Superior temporal gyrus (tissue), 1 donor: Measurements from ENCODE around the gene MRPL48.
"Not testable (repeated sequence)": the region's sequence is repeated elsewhere in the genome, so short reads cannot be mapped to it uniquely, and the experiment has no call there.

ENCODE experiments used
- DNase-seq: peaks from one replicate; pipeline ENCODE4 v3.0.0-alpha.2; 2016; ENCODE audit errors: extremely low spot score

MRPL48 gene

DNA sequence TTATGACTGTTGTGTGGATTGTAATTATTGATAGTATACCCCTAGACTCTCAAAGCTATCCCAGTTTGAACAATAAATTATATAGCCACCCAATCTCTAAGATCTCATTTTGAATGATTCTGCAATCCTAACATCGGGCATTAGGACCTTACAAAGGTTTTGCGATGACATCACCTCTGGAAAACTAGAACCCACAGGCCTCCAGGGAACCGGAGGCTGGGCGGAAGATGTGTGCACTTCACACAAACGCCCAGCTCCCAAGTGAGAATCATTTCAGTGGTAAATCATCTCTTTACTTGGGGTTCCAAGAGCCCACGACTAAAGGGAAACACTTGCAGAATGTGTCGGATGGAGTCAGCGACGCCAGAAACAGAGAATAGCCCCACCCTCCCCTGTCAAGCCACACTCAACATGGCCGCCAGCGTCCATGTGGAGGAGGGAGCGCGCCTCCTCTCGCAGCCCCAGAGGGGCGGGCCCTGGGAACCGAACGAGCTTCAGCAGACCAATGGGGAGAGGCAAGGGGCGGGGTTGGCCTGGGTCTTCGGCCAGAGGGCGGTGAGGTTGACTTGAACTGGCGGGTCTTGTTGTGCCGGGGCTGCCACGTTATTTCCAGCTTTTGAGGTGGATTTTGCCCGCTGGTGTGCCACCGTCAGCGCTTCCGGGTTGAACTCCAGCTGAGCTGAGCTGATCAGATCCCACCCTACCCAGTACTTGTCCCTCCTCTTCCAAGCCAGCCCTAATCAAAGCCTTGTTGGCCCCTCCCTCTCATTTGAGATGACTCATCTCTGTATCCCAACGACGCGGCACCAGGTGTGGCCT, 8.4 kb upstream of the MRPL48 start:
- DNase-seq, result peak; percentile 98

DNA sequence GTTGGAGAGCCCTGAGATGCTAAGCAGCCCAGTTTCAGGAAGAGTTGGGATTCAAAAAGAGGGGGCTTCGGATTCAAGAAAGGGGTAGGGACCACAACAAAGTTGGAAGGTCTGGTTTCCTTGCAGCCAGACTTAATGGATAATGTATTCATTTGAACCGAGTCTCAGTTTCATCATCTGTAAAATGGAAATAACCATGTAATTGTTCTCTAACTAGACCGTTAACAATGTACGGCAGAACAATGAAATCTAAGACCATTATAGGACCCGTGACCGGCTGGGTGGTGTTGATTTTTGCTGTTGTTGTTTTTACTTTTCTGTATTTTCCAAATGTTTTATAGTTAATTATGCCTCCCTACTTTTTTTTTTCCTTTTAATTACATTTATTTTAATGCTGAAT, 6.4 kb upstream of the MRPL48 start:
- no peak for DNase-seq

DNA sequence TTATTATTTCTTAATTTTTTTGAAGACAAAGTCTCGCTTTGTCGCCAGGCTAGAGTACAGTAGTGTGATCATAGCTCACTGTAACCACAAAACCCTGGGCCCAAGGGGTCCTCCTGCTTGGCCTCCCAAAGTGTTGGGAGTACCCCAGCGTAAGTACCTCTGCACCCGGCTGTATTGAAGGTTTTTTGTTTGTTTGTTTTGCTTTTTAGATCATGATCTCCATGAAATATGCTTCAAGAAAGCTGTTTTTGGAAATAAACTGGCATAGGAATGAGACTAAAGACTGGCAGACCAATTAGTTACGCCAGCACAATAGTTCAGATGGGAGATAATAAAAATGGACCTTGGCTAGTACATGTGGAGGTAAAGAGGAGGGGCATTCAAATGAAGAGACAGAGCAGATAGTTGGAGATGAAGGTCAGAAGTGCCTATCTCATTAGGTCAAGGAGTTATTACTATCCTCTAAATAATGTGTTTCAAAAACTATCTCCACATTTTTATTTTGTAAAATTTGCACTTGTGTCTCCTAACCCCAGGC, 4.1 kb upstream of the MRPL48 start:
- no peak for DNase-seq

DNA sequence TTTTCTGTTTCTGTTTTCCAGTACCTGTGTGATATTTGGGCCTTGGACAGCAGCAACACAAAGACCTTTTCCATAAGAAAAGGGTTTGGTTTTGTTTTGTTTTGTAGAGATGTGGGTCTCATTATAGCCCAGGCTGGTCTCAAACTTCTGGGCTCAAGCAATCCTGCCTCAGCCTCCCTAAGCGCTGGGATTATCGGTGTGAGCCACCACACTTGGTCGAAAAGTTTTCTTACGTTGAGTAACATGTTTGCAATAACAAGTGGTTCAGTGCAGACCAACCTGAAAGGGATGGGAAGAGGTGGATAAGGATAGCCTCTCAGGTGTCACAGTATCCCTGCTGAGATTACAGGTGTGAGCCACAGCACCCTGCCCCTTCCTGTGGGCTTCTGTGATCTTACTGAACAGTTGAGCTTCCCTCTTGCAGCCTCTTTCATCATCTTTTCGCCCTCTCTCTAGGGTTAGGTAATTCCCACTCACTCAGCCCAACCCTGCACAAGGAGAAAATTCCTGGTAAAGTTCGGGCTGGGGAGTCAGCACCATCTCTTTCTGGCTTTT, 3.5 kb upstream of the MRPL48 start:
- no peak for DNase-seq

DNA sequence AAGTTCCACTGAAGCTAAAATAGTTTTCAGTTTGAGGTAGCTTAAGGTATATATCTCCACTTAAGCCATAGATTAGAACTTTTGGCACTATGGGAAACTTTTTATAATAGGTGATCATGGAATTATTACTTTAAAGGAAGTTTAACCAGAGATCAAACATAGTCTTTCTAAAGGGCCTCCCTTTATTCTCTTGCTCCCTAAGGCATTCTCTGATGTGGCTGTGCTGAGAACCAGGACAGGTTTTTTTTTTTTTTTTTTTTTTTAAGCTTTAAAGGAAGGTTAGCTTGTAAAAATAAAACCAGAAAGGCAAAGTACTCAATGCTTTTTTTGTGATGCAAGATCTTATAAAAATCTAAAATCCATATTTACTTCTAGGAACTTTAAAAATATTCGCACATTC, 2.9 kb upstream of the MRPL48 start:
- no peak for DNase-seq

DNA sequence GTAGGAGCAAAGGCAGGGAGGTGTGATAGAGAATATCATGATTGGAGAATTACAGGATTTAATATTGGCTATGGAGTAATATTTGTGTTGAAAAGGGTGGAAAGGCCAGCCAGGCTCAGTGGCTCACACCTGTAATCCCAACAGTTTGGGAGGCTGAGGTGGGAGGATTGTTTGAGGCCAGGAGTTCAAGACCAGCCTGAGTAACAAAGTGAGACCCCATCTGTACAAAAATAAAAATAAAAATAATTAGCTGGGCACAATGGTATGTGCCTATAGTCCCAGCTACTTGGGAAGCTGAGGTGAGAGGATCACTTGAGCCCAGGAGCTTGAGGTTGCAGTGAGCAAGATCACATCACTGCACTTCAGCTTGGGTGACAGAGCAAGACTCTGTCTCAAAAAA, 2.2 kb upstream of the MRPL48 start:
- DNase-seq, result not testable (repeated sequence)

DNA sequence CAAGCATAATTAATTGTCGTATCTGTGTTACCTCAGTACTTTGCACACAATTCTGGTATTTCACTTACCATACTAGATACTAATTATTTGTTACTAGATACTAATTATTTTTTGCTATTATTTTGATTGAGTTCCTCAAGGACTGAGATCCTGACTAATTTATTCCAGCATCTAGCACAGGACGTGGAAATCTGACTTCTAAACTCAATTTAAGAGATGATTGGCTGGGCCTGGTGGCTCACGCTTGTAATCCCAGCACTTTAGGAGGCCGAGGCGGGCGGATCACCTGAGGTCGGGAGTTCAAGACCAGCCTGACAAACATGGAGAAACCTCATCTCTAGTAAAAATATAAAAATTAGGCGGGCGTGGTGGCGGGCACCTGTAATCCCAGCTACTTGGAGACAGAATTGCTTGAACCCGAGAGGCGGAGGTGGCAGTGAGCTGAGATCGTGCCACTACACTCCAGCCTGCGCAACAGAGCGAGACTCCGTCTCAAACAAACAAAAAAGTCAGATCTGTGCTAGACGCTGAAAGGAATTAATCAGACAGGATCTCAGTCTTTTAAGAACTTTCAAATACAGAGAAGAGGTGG, 527 bp upstream of the MRPL48 start:
- no peak for DNase-seq

DNA sequence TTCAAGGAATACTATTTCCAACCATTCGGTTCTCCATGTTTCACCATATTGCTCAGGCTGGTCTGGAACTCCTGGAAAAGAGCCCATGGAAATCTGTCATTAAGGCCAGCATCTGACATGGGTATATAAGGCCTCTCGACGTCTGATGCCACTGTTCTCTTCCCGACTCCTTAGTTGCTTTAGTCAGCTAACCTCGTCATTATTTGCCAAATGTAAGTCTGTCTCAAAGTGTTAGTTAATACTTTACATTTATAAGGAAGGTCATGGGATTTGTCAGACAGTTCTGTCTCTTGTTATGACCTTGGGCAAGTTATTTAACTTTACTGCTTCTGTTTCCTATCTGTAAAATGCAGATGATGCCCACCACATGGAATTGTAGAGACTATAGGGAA, 1.6 kb downstream of the MRPL48 start:
- DNase-seq, result no peak

DNA sequence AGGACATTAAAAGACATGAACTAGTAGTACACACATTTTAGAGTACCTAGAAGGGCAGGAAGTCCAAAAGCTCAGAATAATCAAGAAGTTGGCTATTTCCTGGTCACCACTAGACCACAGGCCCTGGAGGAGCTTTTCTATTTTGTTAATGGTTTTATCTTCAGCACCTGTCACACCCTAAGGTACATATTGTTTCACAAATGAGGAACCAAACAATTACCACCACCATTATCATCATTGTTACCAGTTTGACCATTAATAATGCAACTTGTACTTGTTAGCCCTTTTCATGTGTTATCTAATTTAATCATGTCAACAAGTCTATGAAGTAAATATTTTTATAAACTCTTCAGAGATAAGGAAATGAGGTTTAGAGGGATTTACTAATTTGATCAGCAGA, 4.9 kb downstream of the MRPL48 start:
- DNase-seq, result no peak

DNA sequence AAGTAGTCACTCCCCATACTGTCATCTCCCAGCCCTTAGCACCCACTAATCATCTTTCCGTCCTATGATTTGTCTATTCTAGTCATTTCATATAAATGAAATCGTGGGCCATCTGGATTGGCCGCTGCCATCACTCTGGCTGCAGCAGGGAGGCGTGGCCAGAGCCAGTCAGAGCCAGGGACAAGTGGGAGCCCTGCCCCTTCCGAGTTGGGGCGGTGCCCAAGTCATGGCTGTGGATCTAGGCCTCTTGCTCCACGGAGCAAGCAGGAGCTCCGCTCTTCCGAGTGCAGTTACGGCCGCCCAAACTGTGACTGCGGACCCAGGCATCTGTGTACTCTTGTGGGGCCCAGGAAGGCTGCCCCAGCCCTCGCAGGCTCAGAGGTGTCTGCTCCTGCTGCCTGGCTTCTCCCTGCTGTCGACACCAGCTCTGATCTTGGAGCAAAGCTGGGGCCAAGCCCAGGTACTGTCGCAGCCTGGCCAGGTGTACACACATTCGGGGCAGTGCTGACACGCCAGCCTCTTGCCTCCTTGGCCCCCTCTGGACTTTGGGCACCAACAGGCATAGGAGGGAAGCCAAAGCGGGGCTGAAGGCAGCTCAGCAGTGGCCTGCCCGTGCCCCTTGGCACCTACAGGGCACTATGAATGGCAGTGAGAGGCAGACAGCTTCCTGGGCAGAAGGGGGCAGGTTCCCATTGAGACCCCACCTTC, 8.4 kb downstream of the MRPL48 start:
- DNase-seq, result peak; percentile 92

DNA sequence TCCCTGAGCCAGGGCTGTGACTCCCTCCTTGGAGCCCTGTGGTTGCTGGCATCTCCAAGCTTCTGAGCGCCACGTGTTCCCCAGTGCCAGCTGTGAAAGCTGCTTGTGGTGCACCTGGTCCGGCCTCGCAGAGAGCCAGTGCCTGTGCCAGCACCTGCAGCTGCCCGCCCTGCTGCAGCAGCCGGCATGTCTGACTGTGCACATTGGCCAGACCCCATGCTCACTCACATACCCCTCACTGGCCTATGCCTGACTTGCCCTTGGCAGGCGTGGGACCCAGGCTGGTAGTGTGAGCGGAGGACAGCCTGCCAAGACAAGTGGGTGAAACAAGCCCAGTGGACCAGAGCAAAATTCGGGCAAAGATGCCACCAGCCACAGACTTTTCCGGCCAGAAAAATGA, 9.8 kb downstream of the MRPL48 start:
- peak; percentile 63 for DNase-seq

DNA sequence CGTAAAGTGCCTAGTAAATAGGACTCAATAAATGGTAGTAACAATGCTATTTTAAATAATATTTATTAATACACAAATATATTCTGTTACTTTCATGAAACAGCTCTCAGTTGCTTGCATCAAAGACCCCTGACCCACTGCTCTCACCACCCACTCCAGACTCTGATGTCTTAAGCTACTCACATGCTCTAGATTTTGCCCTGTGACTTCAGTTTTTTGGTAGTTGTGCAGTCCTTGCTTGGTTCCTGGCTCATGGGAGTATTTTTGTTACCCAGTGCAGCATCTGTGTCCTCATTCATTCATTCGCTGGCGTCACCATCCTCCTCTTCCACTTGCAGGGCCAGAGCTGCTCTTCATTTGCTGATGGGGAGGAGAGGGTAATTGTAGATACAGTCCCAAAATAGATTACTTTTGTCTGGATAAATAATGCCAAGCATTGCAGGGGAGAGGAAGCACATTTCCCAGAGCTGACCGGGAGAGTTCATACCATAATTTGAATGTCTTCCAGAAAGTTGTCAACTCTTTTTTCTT, 12.7 kb downstream of the MRPL48 start:
- no peak for DNase-seq

DNA sequence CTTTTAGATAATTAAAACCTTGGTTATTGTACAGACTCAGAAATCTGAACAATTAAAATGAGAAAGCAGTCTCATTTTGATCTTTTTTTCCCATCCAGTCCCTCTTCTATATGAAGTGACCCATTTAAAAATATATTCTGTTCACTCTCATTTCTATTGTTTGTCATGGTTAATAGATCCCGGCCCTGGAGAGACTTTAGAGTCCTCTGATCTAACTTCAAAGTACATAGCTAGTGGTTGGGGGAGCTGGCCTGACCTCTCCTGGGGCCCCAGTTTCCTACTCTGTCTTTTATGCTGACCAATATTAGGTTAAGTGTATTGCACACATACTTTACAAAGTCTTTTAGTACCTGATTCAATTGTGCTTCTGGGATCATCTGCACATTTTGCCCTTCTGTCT, 13.5 kb downstream of the MRPL48 start:
- DNase-seq, result no peak

DNA sequence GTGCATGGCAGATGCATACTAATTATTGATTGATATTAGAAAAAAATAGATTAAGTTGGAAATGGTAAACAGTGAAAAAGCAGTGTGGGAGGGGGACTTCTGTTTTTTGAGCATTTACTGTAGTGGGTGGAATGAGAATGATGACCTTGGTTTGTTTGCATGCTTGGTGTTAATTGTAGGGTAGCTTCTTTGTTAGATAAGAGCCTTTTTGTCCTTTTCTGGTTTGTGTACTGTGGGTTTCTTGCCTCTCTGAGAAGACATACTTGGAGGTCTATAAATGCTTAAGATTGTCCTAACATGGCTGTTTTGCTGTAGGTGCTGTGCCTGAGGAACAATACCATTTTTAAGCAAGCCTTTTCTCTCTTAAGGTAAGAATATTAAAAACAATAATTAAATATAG, 17.0 kb downstream of the MRPL48 start:
- DNase-seq, result no peak

DNA sequence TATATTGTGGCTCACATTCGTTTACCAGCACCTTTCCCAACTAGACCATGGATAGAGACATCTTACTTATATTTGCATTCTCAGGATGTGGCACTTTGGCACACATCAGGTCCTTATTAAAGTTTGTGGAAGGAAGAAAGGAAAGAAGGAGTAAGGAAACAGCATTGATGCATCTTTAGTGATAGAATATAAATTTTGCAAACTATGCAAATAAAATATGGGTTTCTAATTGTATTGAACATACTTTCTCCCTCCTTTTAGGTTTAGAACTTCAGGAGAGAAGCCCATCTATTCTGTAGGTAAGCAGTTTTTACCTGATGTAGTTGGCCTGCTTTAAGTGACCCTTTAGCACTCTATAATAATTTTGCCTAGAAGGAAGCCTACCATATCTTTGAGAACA, 20.4 kb downstream of the MRPL48 start:
- no peak for DNase-seq

DNA sequence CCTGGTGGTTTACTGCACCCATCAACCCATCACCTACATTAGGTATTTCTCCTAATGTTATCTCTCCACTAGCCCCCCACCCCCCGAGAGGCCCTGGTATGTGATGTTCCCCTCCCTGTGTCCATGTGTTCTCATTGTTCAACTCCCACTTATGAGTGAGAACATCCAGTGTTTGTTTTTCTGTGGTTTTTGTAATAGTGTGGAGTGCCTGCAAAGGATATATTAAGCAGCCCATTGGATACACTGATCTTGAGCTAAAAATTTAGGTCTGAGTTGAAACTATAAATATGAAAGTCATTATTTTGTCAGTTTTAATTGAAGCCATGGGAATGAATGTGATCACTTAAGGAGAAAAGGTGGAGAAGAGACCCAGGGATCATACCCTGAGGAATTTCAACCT, 23.0 kb downstream of the MRPL48 start:
- no peak for DNase-seq

DNA sequence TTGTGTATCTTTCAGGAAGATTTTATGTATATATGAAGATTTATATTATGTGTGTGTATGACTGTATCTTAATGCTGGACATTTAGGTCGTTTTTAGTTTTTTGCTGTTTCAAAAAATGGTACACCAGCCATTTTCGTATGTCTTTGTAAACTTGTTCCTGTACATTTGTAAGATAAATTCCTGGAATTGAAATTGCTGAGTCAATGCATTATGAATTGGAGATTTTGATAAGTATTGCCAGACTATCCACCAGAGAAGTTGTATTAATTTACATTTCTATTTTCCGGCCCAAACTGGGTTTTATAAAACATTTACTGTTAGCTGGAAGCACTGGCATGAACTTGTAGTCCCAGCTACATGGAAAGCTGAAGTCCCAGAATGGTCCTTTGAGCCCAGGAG, 24.6 kb downstream of the MRPL48 start:
- no peak for DNase-seq

DNA sequence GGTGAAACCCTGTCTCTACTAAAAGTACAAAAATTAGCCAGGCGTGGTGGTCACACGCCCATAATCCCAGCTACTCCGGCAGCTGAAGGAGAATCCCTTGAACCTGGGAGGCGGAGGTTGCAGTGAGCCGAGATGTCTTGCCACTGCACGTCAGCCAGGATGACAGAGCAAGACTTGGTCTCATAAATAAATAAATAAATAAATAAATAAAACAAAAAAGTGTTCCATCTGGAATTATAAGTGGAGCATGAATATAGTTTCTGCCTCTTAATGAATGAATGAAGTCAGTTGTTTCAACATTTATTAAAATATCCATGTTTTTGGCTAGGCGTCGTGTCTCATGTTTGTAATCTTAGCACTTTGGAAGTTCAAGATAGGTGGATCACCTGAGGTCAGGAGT, 27.1 kb downstream of the MRPL48 start:
- no peak for DNase-seq

DNA sequence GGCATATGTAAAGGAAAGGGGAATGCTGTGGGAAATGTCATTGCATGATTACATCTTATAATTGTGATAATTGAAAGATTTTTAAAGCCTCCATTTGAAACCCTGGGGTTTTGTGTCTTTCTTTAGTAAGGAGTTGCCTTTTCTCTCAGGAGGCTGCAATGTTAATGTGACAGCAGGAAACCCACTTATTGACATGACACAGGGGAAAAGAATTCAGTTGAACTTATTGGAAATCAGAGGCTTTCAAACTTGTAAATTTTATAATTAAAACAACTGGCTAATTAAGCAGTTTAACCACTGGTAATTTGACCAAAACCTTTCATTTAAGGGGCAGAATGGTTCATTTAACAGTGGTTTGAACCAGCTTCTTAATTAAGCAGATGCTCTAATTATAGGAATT, 31.2 kb downstream of the MRPL48 start:
- no peak for DNase-seq

DNA sequence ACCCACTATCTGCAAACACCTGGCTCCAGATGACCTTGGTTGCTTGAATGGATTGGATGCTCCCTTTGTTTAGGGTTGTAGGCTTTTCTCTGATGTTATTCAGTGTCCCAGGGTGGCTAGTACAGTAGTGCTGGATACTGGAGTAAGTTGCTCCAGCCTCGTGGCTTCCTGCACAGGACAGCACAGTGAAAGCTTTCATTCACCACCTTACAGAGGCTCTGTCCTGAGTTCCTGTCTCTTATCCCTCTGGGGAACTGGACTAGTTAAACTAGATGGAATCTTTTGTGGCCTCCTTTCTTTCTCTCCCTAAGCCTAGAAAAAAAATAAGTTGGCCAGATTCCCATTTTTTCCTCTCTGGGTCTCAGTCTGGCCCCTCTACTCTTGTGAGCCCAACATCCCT, 42.6 kb downstream of the MRPL48 start:
- DNase-seq, result no peak

DNA sequence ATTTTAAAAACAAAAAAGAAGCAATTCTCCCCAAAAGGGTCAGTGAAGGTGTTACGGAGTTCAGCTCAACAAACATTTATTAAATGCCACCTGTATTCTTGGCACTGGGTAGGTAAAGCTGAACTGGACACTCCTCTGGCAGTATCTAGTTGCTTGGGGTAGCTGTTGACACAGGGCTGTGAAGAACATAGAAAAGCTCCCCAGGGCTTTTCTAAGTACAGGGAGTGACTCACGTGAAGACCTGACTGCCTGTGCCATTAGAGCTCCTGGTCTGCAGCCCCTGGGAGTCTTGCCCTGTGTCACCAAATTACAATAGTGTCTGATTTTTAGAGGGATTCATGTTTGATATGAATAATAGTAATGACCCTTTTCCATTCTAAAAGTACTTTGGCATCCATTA, 45.4 kb downstream of the MRPL48 start:
- no peak for DNase-seq

DNA sequence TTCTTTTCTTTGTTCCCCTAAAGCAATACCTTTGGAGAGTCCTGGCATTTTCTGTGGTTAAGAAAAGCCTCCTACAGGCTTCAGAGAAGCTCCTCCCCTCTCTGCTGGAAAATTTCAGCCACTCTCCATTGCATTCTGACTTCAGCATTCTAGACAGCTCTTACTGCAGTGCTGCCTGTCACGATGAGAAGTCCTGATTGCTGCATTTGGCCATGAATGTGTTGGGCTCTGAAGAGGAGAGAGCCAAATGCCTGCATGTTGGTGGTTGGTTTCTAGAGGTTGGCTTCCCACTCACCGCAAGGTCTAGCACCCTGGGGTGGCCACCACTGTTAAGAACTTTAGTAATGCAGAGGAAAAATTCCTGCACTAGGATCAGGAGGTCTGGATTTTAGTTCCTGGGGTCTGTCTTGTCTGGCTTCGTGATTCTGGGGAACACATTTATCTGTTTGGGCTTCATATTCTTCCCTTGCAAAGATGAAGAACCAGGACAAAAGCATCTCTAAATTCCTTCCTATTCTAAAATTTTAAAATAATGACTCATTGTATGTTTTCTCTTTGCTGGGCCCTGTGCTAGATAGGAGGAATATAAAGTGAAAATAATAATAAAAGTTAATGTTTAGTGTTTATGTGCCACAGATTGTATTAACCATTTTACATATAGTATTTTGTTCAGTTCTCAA, 50.9 kb downstream of the MRPL48 start:
- peak; percentile 55 for DNase-seq
